Activated T-cell treated with anti-CD3 and anti-CD28 coated beads, Interleukin-2, amount 50 U/mL, for 4 hours (primary cell): ENCODE measurements around the gene SORCS2. TPM values are rescaled to one million over a fixed set of nuclear protein-coding genes. Genes with fewer than 3 reads are reported as not detected.

Experiments used
- ATAC-seq, 2 donors: fragments of 200-7000 bp; cut with Tn5 transposase; one replicate each; pipeline ENCODE4 v1.10.0; 2021
- DNase-seq: peaks from one replicate; pipeline ENCODE4 v3.0.0-alpha.2; 2020
- H3K27me3 Mint-ChIP-seq: one replicate; pipeline ENCODE4 v1.8.0; 2021; ENCODE audit warnings: low read depth, mixed read lengths
- H3K36me3 Mint-ChIP-seq: one replicate; pipeline ENCODE4 v1.8.0; 2022; ENCODE audit warnings: mixed read lengths; ENCODE audit not compliant: insufficient read depth
- H3K4me1 Mint-ChIP-seq: one replicate; pipeline ENCODE4 v1.8.0; 2021; ENCODE audit warnings: low read depth, mixed read lengths
- H3K4me3 Mint-ChIP-seq: one replicate; pipeline ENCODE4 v1.8.0; 2021; ENCODE audit warnings: mild to moderate bottlenecking, moderate library complexity, mixed read lengths
- H3K9me3 Mint-ChIP-seq: one replicate; pipeline ENCODE4 v1.8.0; 2021; ENCODE audit warnings: mixed read lengths
- total RNA-seq, 3 donors: library from RNA; stranded (reverse); gene quantifications; one replicate each; pipeline ENCODE4 v1.2.1, GENCODE V29; 2021

The SORCS2 gene
- total RNA-seq, 3 donors from 2014 or later, result 0.18 to 0.43 TPM; not detected in 1

- DNase-seq (no peak), ATAC-seq (no peak)
- Mint-ChIP-seq H3K9me3 (no peaks in the 10 kb centered on the region), H3K27me3 (no peaks in the 10 kb centered on the region), H3K36me3 (peaks cover 17% of the 10 kb centered on the region), H3K4me3 (no peak overlapping the region), H3K4me1 (peaks cover 66% of the 10 kb centered on the region)
These were observed 589.7 kb downstream of the SORCS2 start for GRCh38 chr4:7781993-7782392.

GRCh38 chr4:7782783-7783182 lies 590.4 kb downstream of the SORCS2 start:
- H3K27me3 Mint-ChIP-seq, result no peaks in the 10 kb centered on the region
- H3K9me3 Mint-ChIP-seq, result no peaks in the 10 kb centered on the region
- H3K4me1 Mint-ChIP-seq, result peaks cover 65% of the 10 kb centered on the region
- H3K4me3 Mint-ChIP-seq, result no peak overlapping the region
- ATAC-seq (no peak), DNase-seq (no peak)
- H3K36me3 Mint-ChIP-seq, result peaks cover 14% of the 10 kb centered on the region

GRCh38 chr4:7783541-7783940 lies 591.2 kb downstream of the SORCS2 start:
- no peak for ATAC-seq
- peaks cover 61% of the 10 kb centered on the region for H3K4me1 Mint-ChIP-seq
- H3K9me3 Mint-ChIP-seq, result no peaks in the 10 kb centered on the region
- no peaks in the 10 kb centered on the region for H3K27me3 Mint-ChIP-seq
- no peak for DNase-seq
- no peak overlapping the region for H3K4me3 Mint-ChIP-seq
- H3K36me3 Mint-ChIP-seq, result peaks cover 8% of the 10 kb centered on the region

- no peaks in the 10 kb centered on the region for H3K27me3 Mint-ChIP-seq
- H3K9me3 Mint-ChIP-seq, result no peaks in the 10 kb centered on the region
- peaks cover 53% of the 10 kb centered on the region for H3K4me1 Mint-ChIP-seq
- DNase-seq, result no peak
- H3K4me3 Mint-ChIP-seq, result no peak overlapping the region
- ATAC-seq, result no peak
- peaks cover 8% of the 10 kb centered on the region for H3K36me3 Mint-ChIP-seq
These were observed 592.0 kb downstream of the SORCS2 start for GRCh38 chr4:7784131-7784870.

- H3K27me3 Mint-ChIP-seq, result no peaks in the 10 kb centered on the region
- H3K9me3 Mint-ChIP-seq, result no peaks in the 10 kb centered on the region
- H3K4me3 Mint-ChIP-seq, result no peak overlapping the region
- no peak for DNase-seq
- peak; percentile 42 to 46 for ATAC-seq
- H3K36me3 Mint-ChIP-seq, result peaks cover 8% of the 10 kb centered on the region
- H3K4me1 Mint-ChIP-seq, result peaks cover 47% of the 10 kb centered on the region
These were observed 592.7 kb downstream of the SORCS2 start for GRCh38 chr4:7785017-7785416.

- Mint-ChIP-seq H3K4me3 (no peak overlapping the region), H3K4me1 (peaks cover 41% of the 10 kb centered on the region), H3K9me3 (no peaks in the 10 kb centered on the region), H3K27me3 (no peaks in the 10 kb centered on the region), H3K36me3 (peaks cover 10% of the 10 kb centered on the region)
- ATAC-seq (no peak), DNase-seq (no peak)
These were observed 593.7 kb downstream of the SORCS2 start for GRCh38 chr4:7786040-7786439.

GRCh38 chr4:7786517-7786916 lies 594.2 kb downstream of the SORCS2 start:
- H3K4me1 Mint-ChIP-seq, result peaks cover 36% of the 10 kb centered on the region
- H3K9me3 Mint-ChIP-seq, result no peaks in the 10 kb centered on the region
- no peaks in the 10 kb centered on the region for H3K27me3 Mint-ChIP-seq
- peaks cover 13% of the 10 kb centered on the region for H3K36me3 Mint-ChIP-seq
- no peak for ATAC-seq
- no peak for DNase-seq
- no peak overlapping the region for H3K4me3 Mint-ChIP-seq

GRCh38 chr4:7787067-7787466 lies 594.7 kb downstream of the SORCS2 start:
- no peak for DNase-seq
- peaks cover 31% of the 10 kb centered on the region for H3K4me1 Mint-ChIP-seq
- peaks cover 13% of the 10 kb centered on the region for H3K36me3 Mint-ChIP-seq
- H3K4me3 Mint-ChIP-seq, result no peak overlapping the region
- H3K27me3 Mint-ChIP-seq, result no peaks in the 10 kb centered on the region
- ATAC-seq, result no peak
- no peaks in the 10 kb centered on the region for H3K9me3 Mint-ChIP-seq

- Mint-ChIP-seq H3K36me3 (peaks cover 15% of the 10 kb centered on the region), H3K27me3 (no peaks in the 10 kb centered on the region), H3K4me1 (peaks cover 25% of the 10 kb centered on the region), H3K4me3 (no peak overlapping the region), H3K9me3 (no peaks in the 10 kb centered on the region)
- no peak for ATAC-seq
- DNase-seq, result no peak
These were observed 595.4 kb downstream of the SORCS2 start for GRCh38 chr4:7787681-7788141.

- peaks cover 15% of the 10 kb centered on the region for H3K36me3 Mint-ChIP-seq
- H3K27me3 Mint-ChIP-seq, result no peaks in the 10 kb centered on the region
- H3K9me3 Mint-ChIP-seq, result no peaks in the 10 kb centered on the region
- DNase-seq (no peak), ATAC-seq (no peak)
- no peak overlapping the region for H3K4me3 Mint-ChIP-seq
- peaks cover 23% of the 10 kb centered on the region for H3K4me1 Mint-ChIP-seq
These were observed 595.9 kb downstream of the SORCS2 start for GRCh38 chr4:7788193-7788592.

- ATAC-seq (no peak), DNase-seq (no peak)
- Mint-ChIP-seq H3K4me1 (peaks cover 16% of the 10 kb centered on the region), H3K36me3 (peaks cover 17% of the 10 kb centered on the region), H3K27me3 (no peaks in the 10 kb centered on the region), H3K4me3 (no peak overlapping the region), H3K9me3 (no peaks in the 10 kb centered on the region)
These were observed 596.5 kb downstream of the SORCS2 start for GRCh38 chr4:7788694-7789425.

- no peak for ATAC-seq
These were observed 597.7 kb downstream of the SORCS2 start for GRCh38 chr4:7790023-7790422.

GRCh38 chr4:7790999-7791398 lies 598.7 kb downstream of the SORCS2 start:
- Mint-ChIP-seq H3K4me3 (no peak overlapping the region), H3K27me3 (no peaks in the 10 kb centered on the region), H3K36me3 (peaks cover 11% of the 10 kb centered on the region), H3K9me3 (no peaks in the 10 kb centered on the region), H3K4me1 (no peaks in the 10 kb centered on the region)
- no peak for ATAC-seq
- DNase-seq, result no peak

More at GRCh38 chr4:7790023-7790422, 597.7 kb downstream of the SORCS2 start:
- Mint-ChIP-seq H3K36me3 (peaks cover 13% of the 10 kb centered on the region), H3K4me1 (peaks cover 9% of the 10 kb centered on the region), H3K9me3 (no peaks in the 10 kb centered on the region), H3K4me3 (no peak overlapping the region), H3K27me3 (no peaks in the 10 kb centered on the region)
- no peak for DNase-seq
